H54 (cell line): ENCODE measurements around the gene CNTNAP4.

Experiments
- DNase-seq: peaks from one replicate; pipeline ENCODE4 v3.0.0; 2011; ENCODE audit warnings: low spot score, mixed read lengths; ENCODE audit not compliant: insufficient read length
- FAIRE-seq: peaks from 3 replicates; lab custom pipeline; 2011; peaks lifted over from hg19 to GRCh38; lab: Jason Lieb, UNC
- POLR2A ChIP-seq: IDR thresholded peaks from 2 replicates; pipeline ENCODE4 v1.6.1; 2011; ENCODE audit warnings: low read depth, mild to moderate bottlenecking, low read length

The CNTNAP4 gene

DNA sequence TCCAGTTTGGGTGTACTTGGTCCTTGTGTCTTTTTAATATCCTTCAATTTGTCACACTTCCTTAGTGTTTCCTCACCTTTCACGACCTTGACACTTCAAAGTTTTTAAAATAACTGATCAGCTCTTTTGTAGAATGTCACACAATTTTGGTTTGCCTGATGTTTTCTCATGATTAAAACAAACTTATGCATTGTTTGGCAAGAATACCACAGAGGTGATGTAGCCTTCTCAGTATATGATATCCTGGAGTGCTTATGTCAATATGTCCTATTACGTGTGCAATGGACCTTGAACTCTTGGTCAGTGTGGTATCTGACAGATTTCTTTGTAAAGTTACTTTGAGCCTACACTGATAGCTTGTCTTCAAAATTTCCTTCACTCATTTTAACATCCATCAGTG is 297.4 kb downstream of the CNTNAP4 start:
- FAIRE-seq (no peak), DNase-seq (no peak)
- TF ChIP-seq POLR2A = no peak

- DNase-seq (no peak), FAIRE-seq (no peak)
- TF ChIP-seq POLR2A = no peak
These were observed 299.3 kb downstream of the CNTNAP4 start for GRCh38 chr16:76576526-76576925.

DNA sequence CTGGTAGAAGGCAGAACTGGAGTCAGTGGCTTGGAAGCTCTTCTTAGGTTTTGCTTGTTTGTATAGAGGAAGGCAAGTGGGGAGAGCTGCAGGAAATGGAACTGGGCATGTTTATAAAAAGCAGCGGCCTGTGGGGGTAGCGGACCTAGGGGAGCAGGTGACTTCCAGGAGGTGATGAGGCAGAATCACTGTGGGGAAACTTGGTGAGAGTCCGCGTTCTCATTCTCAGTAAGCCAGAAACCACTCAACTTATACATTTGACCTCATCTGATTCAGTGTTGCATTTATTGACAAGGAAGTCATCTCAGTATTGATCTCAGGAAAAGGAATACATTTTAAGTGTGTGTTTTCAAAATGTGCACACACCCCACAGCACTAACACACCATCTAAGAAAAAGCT is 299.8 kb downstream of the CNTNAP4 start:
- TF ChIP-seq POLR2A = no peak
- DNase-seq = no peak
- no peak for FAIRE-seq

GRCh38 chr16:76579277-76579922 is 302.2 kb downstream of the CNTNAP4 start:
- TF ChIP-seq POLR2A = no peak
- DNase-seq (no peak), FAIRE-seq (no peak)

- no peak for TF ChIP-seq POLR2A
- FAIRE-seq (no peak), DNase-seq (no peak)
These were observed 306.3 kb downstream of the CNTNAP4 start for GRCh38 chr16:76583466-76583865.

GRCh38 chr16:76583945-76584344 is 306.7 kb downstream of the CNTNAP4 start:
- no peak for FAIRE-seq
- no peak for TF ChIP-seq POLR2A
- DNase-seq = no peak

- TF ChIP-seq POLR2A = no peak
- FAIRE-seq = no peak
- no peak for DNase-seq
These were observed 321.3 kb downstream of the CNTNAP4 start for GRCh38 chr16:76598498-76598897.

GRCh38 chr16:76607317-76607716 is 330.1 kb downstream of the CNTNAP4 start:
- DNase-seq (no peak), FAIRE-seq (no peak)
- TF ChIP-seq POLR2A = no peak
